ENCODE data around the gene AIP. TPM values are rescaled to one million over a fixed set of nuclear protein-coding genes. Genes with fewer than 3 reads are reported as not detected.

The AIP gene
- total and polyA plus RNA-seq, 2 donors (not counting 3 experiments of a cell fraction or from before 2014, with no cell fraction given), result 46.3 to 114 TPM

GRCh38 chr11:67489885-67490726 lies 7.3 kb downstream of the AIP start:
- H3K9me1 ChIP-seq (replicated peaks; ENCODE audit: control insufficient read depth, extremely low read depth, insufficient read depth, low read length), result no peaks in the 10 kb centered on the region
- peaks cover 0 to 9% of the 10 kb centered on the region in 2 experiments for H3K36me3 ChIP-seq (ENCODE audit: control insufficient read depth in 2 of 2, extremely low read depth in 1 of 2, insufficient read depth in 2 of 2, low read length in 2 of 2)
- no peaks in the 10 kb centered on the region for H3K9me3 ChIP-seq (replicated peaks; ENCODE audit: control insufficient read depth, insufficient read depth, low read length)
- TF ChIP-seq EZH2 (IDR thresholded peaks at IDR 0.05; ENCODE audit: borderline replicate concordance, low read depth, low read length, severe bottlenecking) (no peak), MAX (IDR thresholded peaks at IDR 0.05; ENCODE audit: insufficient read depth, insufficient read length) (no peak)
- no peak overlapping the region for H3K4me3 ChIP-seq (replicated peaks in 1 of 3; ENCODE audit: insufficient read depth in 1 of 3, low read depth in 1 of 3, low read length in 3 of 3)
- BruUV-seq (replicated peaks), result no TSS peak
- DNase-seq (ENCODE audit: low read depth, low spot score) (no peak), FAIRE-seq (no peak)
- no peak overlapping the region for H2AFZ ChIP-seq (ENCODE audit: low read depth, low read length)
- no peak overlapping the region for H3K9ac ChIP-seq (replicated peaks; ENCODE audit: extremely low read depth, insufficient read depth, low read length)
- no peaks in the 10 kb centered on the region for H3K79me2 ChIP-seq (ENCODE audit: control insufficient read depth, insufficient read depth, low read length)
- H3K27me3 ChIP-seq (ENCODE audit: control insufficient read depth in 2 of 2, insufficient read depth in 2 of 2, low read length in 2 of 2), result no peaks in the 10 kb centered on the region
- dilution Hi-C loops (cut with MboI; ENCODE audit: extremely low pct_ligation_motif_present, low sequenced_read_pairs), result no loop called here
- intact Hi-C loops (cut with micrococcal nuclease), result no loop called here
- H3K4me1 ChIP-seq (ENCODE audit: control insufficient read depth, extremely low read depth, insufficient read depth, low read length), result no peaks in the 10 kb centered on the region
- no peak overlapping the region for H3K4me2 ChIP-seq (ENCODE audit: insufficient read depth, low read length)
- H4K20me1 ChIP-seq (replicated peaks; ENCODE audit: control insufficient read depth, extremely low read depth, insufficient read depth, low read length), result no peaks in the 10 kb centered on the region
- POLR2A ChIA-PET, result no interaction called here
- CTCF ChIA-PET, result interaction anchor here (1.1 to 2.6 kb wide), 3 partner anchors 88 to 133 kb away, joined by 3 to 10 read pairs (median 3); partner anchors contain the start of gene PPP1CA
- H3K27ac ChIP-seq (ENCODE audit: insufficient read depth, low read depth, low read length), result no peak overlapping the region

GRCh38 chr11:67490727-67491065 lies 7.9 kb downstream of the AIP start:
- no peak for FAIRE-seq
- TSS peak; percentile 15 for BruUV-seq (replicated peaks)
- TF ChIP-seq EZH2 (IDR thresholded peaks at IDR 0.05; ENCODE audit: borderline replicate concordance, low read depth, low read length, severe bottlenecking) (no peak), FOS (IDR thresholded peaks at IDR 0.05; ENCODE audit: borderline replicate concordance, insufficient read depth, low read length) (no peak), MAX (IDR thresholded peaks at IDR 0.05; ENCODE audit: insufficient read depth, insufficient read length) (no peak), CTCF (IDR thresholded peaks at IDR 0.05; ENCODE audit: extremely low read depth in 1 of 2, insufficient read depth in 1 of 2, low read depth in 1 of 2, low read length in 2 of 2) (no peak), GATA2 (IDR thresholded peaks at IDR 0.05; ENCODE audit: insufficient read depth, insufficient read length, low read depth, low read length) (no peak), MYC (IDR thresholded peaks at IDR 0.05; ENCODE audit: low read depth, low read length) (no peak), POLR2AphosphoS5 (IDR thresholded peaks at IDR 0.05; ENCODE audit: insufficient read depth, low read depth, low read length) (no peak), JUN (IDR thresholded peaks at IDR 0.05; ENCODE audit: borderline replicate concordance, insufficient read depth, insufficient read length, low read depth) (no peak), POLR2A (IDR thresholded peaks at IDR 0.05; ENCODE audit: low read depth, low read length) (no peak)
- intact Hi-C loops (cut with micrococcal nuclease), result no loop called here
- dilution Hi-C loops (cut with MboI; ENCODE audit: extremely low pct_ligation_motif_present, low sequenced_read_pairs), result no loop called here
- Histone ChIP-seq H3K9me1 (replicated peaks; ENCODE audit: control insufficient read depth, extremely low read depth, insufficient read depth, low read length) (no peaks in the 10 kb centered on the region), H3K9ac (replicated peaks; ENCODE audit: extremely low read depth, insufficient read depth, low read length) (no peak overlapping the region), H3K4me2 (ENCODE audit: insufficient read depth, low read length) (no peak overlapping the region), H3K4me3 (replicated peaks in 1 of 3; ENCODE audit: insufficient read depth in 1 of 3, low read depth in 1 of 3, low read length in 3 of 3) (no peak overlapping the region), H3K36me3 (ENCODE audit: control insufficient read depth in 2 of 2, extremely low read depth in 1 of 2, insufficient read depth in 2 of 2, low read length in 2 of 2) (peaks cover 0 to 9% of the 10 kb centered on the region in 2 experiments), H3K9me3 (replicated peaks; ENCODE audit: control insufficient read depth, insufficient read depth, low read length) (no peaks in the 10 kb centered on the region), H3K27ac (ENCODE audit: insufficient read depth, low read depth, low read length) (no peak overlapping the region), H4K20me1 (replicated peaks; ENCODE audit: control insufficient read depth, extremely low read depth, insufficient read depth, low read length) (no peaks in the 10 kb centered on the region), H3K27me3 (ENCODE audit: control insufficient read depth in 2 of 2, insufficient read depth in 2 of 2, low read length in 2 of 2) (no peaks in the 10 kb centered on the region), H3K79me2 (ENCODE audit: control insufficient read depth, insufficient read depth, low read length) (no peaks in the 10 kb centered on the region), H3K4me1 (ENCODE audit: control insufficient read depth, extremely low read depth, insufficient read depth, low read length) (no peaks in the 10 kb centered on the region), H2AFZ (ENCODE audit: low read depth, low read length) (no peak overlapping the region)
- POLR2A ChIA-PET, result no interaction called here
- CTCF ChIA-PET, result interaction anchor here (1.1 to 2.6 kb wide), 3 partner anchors 89 to 134 kb away, joined by 3 to 10 read pairs (median 3); partner anchors contain the start of gene PPP1CA
- DNase-seq (ENCODE audit: low read depth, low spot score), result no peak

All from endothelial cell of umbilical vein (primary cell).